H1 (cell line): Measurements from ENCODE around the gene NEK11. TPM values are rescaled to one million over a fixed set of nuclear protein-coding genes. Genes with fewer than 3 reads are reported as not detected.

Source experiments
- CHD2 ChIP-seq: IDR thresholded peaks from 2 replicates; pipeline ENCODE4 v1.6.1; 2012; ENCODE audit warnings: low read length, improper control_type of control experiment
- E2F6 ChIP-seq: IDR thresholded peaks from 2 replicates; pipeline ENCODE4 v1.6.1; 2012; ENCODE audit warnings: inconsistent platforms
- EGR1 ChIP-seq: IDR thresholded peaks from 2 replicates; pipeline ENCODE4 v1.6.1; 2011; ENCODE audit warnings: low read depth, low read length, borderline replicate concordance
- GABPA ChIP-seq: IDR thresholded peaks from 2 replicates; pipeline ENCODE4 v1.6.1; 2011; ENCODE audit warnings: mild to moderate bottlenecking, low read length, moderate library complexity, borderline replicate concordance; ENCODE audit not compliant: insufficient read depth
- KDM1A ChIP-seq: fragments of 200-600, 300-600 bp; sonication (generic); IDR thresholded peaks from 2 replicates; pipeline ENCODE4 v1.7.1; 2016; ENCODE audit warnings: mild to moderate bottlenecking, low read length, borderline replicate concordance
- KDM4A ChIP-seq: IDR thresholded peaks from one replicate; pipeline ENCODE4 v1.7.1; 2012; ENCODE audit warnings: low read depth, mild to moderate bottlenecking, moderate library complexity, low read length, inconsistent platforms; ENCODE audit not compliant: severe bottlenecking
- MAFK ChIP-seq: IDR thresholded peaks from 2 replicates; pipeline ENCODE4 v1.6.1; 2012; ENCODE audit warnings: low read depth, mild to moderate bottlenecking, improper control_type of control experiment, low read length
- MAX ChIP-seq: IDR thresholded peaks from 2 replicates; pipeline ENCODE4 v1.6.1; 2012; ENCODE audit warnings: inconsistent platforms
- PHF8 ChIP-seq: fragments of 200-600 bp; sonication (generic); conservative IDR thresholded peaks from 2 replicates; pipeline ENCODE4 v1.7.1; 2012; ENCODE audit warnings: low read depth, mild to moderate bottlenecking, inconsistent platforms, low read length, moderate library complexity
- RAD21 ChIP-seq, 2 experiments: IDR thresholded peaks in 1 of 2; conservative IDR thresholded peaks in 1 of 2; 2 replicates each; pipeline ENCODE4 v1.6.1; 2011; ENCODE audit warnings: low read depth in 2 of 2, low read length in 2 of 2, improper control_type of control experiment in 1 of 2, inconsistent platforms in 1 of 2, mild to moderate bottlenecking in 1 of 2, moderate library complexity in 1 of 2
- RBBP5 ChIP-seq: IDR thresholded peaks from 2 replicates; pipeline ENCODE4 v1.7.1; 2012; ENCODE audit warnings: low read depth, mild to moderate bottlenecking, inconsistent platforms, low read length, moderate library complexity, borderline replicate concordance
- SIX5 ChIP-seq: IDR thresholded peaks from 2 replicates; pipeline ENCODE4 v1.6.1; 2011; ENCODE audit warnings: mild to moderate bottlenecking, low read depth, low read length
- SP1 ChIP-seq: IDR thresholded peaks from 2 replicates; pipeline ENCODE4 v1.6.1; 2011; ENCODE audit warnings: low read depth, low read length
- SRF ChIP-seq: IDR thresholded peaks from 2 replicates; pipeline ENCODE4 v1.6.1; 2011; ENCODE audit warnings: mild to moderate bottlenecking, low read depth, low read length, moderate library complexity
- TAF1 ChIP-seq: IDR thresholded peaks from 2 replicates; pipeline ENCODE4 v1.6.1; 2011; ENCODE audit warnings: mild to moderate bottlenecking, low read depth, low read length
- TAF7 ChIP-seq: optimal IDR thresholded peaks from 2 replicates; pipeline ENCODE3; 2011; ENCODE audit warnings: low read depth, mild to moderate bottlenecking, inconsistent platforms, low read length, moderate library complexity, borderline replicate concordance
- TBP ChIP-seq: IDR thresholded peaks from 2 replicates; pipeline ENCODE4 v1.6.1; 2011; ENCODE audit warnings: low read depth, low read length, improper control_type of control experiment
- TCF12 ChIP-seq: IDR thresholded peaks from 2 replicates; pipeline ENCODE4 v1.6.1; 2011; ENCODE audit warnings: low read depth, mild to moderate bottlenecking, low read length
- TEAD4 ChIP-seq: IDR thresholded peaks from 2 replicates; pipeline ENCODE4 v1.6.1; 2012; ENCODE audit warnings: low read depth, low read length, inconsistent platforms, mixed read lengths
- polyA plus RNA-seq, 7 experiments: library from polyadenylated mRNA; depleted of rRNA in 3 of 7; stranded (reverse) in 5 of 7; unstranded in 2 of 7; fragments of >200 nt in 5 of 7; fragments of 200-250 nt in 2 of 7; gene quantifications; 1 replicate in 5 of 7; 2 replicates in 1 of 7; 4 replicates in 1 of 7; pipeline versions ENCODE4 v1.2.1 to v1.2.3, GENCODE V29; 2011 to 2013; ENCODE audit warnings: missing spikeins in 2 of 7, mixed read lengths in 2 of 7
- total RNA-seq: library from RNA; stranded (reverse); fragmentation: NEBNext Ultra II Directional; extraction: Animal tissue kit (Norgen Biotek cat#: 25700); gene quantifications from 2 replicates; pipeline ENCODE4 v1.2.1, GENCODE V29; 2021

NEK11 gene
- total and polyA plus RNA-seq, 2 of the 8 experiments (the other 6 are each of a cell fraction or from before 2014, with no cell fraction given) = 0.60 TPM; not detected in 1

GRCh38 chr3:131361464-131362421, 335.1 kb downstream of the NEK11 start (continued):
- TF ChIP-seq SRF (no peak), PHF8 (peak; percentile 80), CHD2 (0 out of 2 replicates have a peak, but pooled peaks have one; percentile 45), EGR1 (peak; percentile 94), KDM1A (peak; percentile 27; the same call in 1 of the 2 replicates), TAF7 (peak; percentile 79), KDM4A (peak; percentile 88), TBP (peak; percentile 68; the same call in 1 of the 2 replicates), GABPA (0 out of 2 replicates have a peak, but pooled peaks have one; percentile 12), TAF1 (peak; percentile 31; the same call in 1 of the 2 replicates), SP1 (peak; percentile 86; the same call in 1 of the 2 replicates), MAX (peak; percentile 84), SIX5 (no peak), TEAD4 (peak; percentile 69), MAFK (no peak), TCF12 (no peak), RBBP5 (peak; percentile 79; the same call in 1 of the 2 replicates), RAD21 (IDR thresholded peaks at IDR 0.05 in 1 of 2, conservative IDR thresholded peaks at IDR 0.05 in 1 of 2; ENCODE audit: low read depth in 2 of 2, low read length in 2 of 2) (no peak; a peak in 1 of 4 replicates), E2F6 (peak; percentile 79)
